Measurements from ENCODE around the gene RPRD1A.
"Not testable (repeated sequence)": the region's sequence is repeated elsewhere in the genome, so short reads cannot be mapped to it uniquely, and the experiment has no call there.

Gene RPRD1A

DNA sequence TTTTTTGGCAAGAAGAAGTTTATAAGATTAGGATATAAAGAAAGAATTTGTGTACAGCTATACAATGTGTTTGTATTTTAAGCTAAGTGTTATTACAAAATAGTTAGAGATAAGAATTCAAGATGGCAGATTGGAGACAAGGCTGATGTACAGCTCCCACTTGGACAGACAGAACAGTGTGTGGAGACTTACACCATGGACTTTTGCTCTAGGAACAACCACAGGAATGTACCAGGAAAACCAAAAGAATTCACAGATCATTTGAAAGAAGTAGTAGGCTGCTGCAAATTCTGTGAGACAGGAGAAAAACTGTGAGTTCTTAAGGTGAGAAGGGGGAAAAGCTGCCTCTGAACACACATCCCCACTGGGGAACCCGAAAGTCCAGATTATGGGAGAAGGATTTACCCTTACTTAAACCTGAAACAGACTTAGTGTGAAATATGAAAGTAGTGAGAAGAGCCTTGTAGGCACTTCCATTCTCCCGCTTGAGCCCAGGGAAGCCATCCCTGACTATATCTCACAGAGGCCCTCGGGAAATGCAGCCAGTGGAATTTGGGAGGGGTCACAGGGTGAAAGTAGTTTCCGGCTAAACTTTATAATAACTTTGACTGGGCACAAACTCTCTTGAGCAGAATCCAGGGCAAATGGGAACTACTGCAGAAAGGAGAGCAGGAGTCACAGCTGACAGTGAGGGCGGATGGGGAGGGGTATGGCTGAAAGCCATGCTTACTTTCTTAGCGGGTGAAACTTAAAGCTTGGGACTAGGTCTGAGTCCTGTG is 11.6 kb upstream of the RPRD1A start:
- Histone ChIP-seq H3K27me3 (ENCODE audit: control insufficient read depth, insufficient read depth, low read length) (no peaks in the 10 kb centered on the region), H3K4me1 (ENCODE audit: control insufficient read depth, insufficient read depth, low read length) (no peaks in the 10 kb centered on the region), H3K9ac (ENCODE audit: low read length) (no peak overlapping the region), H3K36me3 (ENCODE audit: control insufficient read depth, insufficient read depth, low read length) (no peaks in the 10 kb centered on the region), H3K27ac (ENCODE audit: low read depth, low read length) (no peak overlapping the region), H3K4me3 (ENCODE audit: low read depth, low read length) (no peak overlapping the region), H3K9me3 (ENCODE audit: control insufficient read depth, insufficient read depth, low read depth, low read length) (peaks cover 12% of the 10 kb centered on the region)

DNA sequence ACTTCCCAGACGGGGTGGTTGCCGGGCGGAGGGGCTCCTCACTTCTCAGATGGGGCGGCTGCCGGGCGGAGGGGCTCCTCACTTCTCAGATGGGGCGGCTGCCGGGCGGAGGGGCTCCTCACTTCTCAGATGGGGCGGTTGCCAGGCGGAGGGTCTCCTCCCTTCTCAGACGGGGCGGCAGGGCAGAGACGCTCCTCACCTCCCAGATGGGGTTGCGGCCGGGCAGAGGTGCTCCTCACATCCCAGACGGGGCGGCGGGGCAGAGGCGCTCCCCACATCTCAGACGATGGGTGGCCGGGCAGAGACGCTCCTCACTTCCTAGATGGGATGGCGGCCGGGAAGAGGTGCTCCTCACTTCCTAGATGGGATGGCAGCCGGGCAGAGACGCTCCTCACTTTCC is 10.4 kb upstream of the RPRD1A start:
- not testable (repeated sequence) for H3K27me3 ChIP-seq (ENCODE audit: control insufficient read depth, insufficient read depth, low read length); H3K4me3 ChIP-seq (ENCODE audit: low read depth, low read length); H3K9ac ChIP-seq (ENCODE audit: low read length); H3K27ac ChIP-seq (ENCODE audit: low read depth, low read length); H3K36me3 ChIP-seq (ENCODE audit: control insufficient read depth, insufficient read depth, low read length); H3K4me1 ChIP-seq (ENCODE audit: control insufficient read depth, insufficient read depth, low read length)
- H3K9me3 ChIP-seq (ENCODE audit: control insufficient read depth, insufficient read depth, low read depth, low read length), result peaks cover 12% of the 10 kb centered on the region

DNA sequence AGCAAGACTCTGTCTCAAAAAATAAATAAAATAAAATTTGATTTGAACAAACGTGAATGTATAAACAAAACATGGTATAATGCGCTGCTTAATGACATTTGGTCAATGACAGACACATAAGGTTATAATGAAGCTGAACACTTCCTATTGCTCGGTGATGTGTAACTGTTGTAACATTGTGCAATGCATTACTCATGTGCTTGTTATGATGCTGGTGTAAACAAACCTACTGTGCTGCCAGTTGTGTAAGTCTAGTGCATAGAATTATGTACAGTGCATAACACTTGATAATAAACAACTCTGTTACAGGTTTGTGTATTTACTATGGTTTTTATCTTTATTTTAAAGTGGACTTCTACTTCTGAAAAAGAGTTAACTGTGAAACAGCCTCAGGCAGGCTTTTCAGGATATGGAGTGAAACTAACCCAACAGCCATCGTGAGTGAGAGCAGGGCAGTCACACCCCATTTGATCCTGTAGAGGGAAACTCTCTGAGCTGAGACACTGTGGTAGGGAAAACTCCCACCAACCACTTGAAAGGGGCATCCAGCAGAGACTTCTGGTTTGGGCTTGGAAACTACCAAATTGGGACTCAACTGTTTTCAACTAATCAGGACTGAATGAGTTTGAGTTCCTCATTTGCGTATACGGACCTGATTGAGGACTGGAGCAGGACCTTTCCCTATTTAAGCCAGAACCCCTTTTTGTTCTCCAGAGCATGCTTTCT is 8.7 kb upstream of the RPRD1A start:
- Histone ChIP-seq H3K27ac (ENCODE audit: low read depth, low read length) (no peak overlapping the region), H3K4me3 (ENCODE audit: low read depth, low read length) (no peak overlapping the region), H3K4me1 (ENCODE audit: control insufficient read depth, insufficient read depth, low read length) (no peaks in the 10 kb centered on the region), H3K36me3 (ENCODE audit: control insufficient read depth, insufficient read depth, low read length) (no peaks in the 10 kb centered on the region), H3K27me3 (ENCODE audit: control insufficient read depth, insufficient read depth, low read length) (no peaks in the 10 kb centered on the region), H3K9ac (ENCODE audit: low read length) (no peak overlapping the region), H3K9me3 (ENCODE audit: control insufficient read depth, insufficient read depth, low read depth, low read length) (peaks cover 12% of the 10 kb centered on the region)

GRCh38 chr18:36074435-36074834 is 7.1 kb upstream of the RPRD1A start:
- Histone ChIP-seq H3K9ac (ENCODE audit: low read length) (no peak overlapping the region), H3K4me3 (ENCODE audit: low read depth, low read length) (no peak overlapping the region), H3K4me1 (ENCODE audit: control insufficient read depth, insufficient read depth, low read length) (no peaks in the 10 kb centered on the region), H3K27ac (ENCODE audit: low read depth, low read length) (no peak overlapping the region), H3K36me3 (ENCODE audit: control insufficient read depth, insufficient read depth, low read length) (no peaks in the 10 kb centered on the region), H3K9me3 (ENCODE audit: control insufficient read depth, insufficient read depth, low read depth, low read length) (0 out of 2 replicates have a peak, but pooled peaks cover 2% of the 10 kb centered on the region), H3K27me3 (ENCODE audit: control insufficient read depth, insufficient read depth, low read length) (no peaks in the 10 kb centered on the region)

DNA sequence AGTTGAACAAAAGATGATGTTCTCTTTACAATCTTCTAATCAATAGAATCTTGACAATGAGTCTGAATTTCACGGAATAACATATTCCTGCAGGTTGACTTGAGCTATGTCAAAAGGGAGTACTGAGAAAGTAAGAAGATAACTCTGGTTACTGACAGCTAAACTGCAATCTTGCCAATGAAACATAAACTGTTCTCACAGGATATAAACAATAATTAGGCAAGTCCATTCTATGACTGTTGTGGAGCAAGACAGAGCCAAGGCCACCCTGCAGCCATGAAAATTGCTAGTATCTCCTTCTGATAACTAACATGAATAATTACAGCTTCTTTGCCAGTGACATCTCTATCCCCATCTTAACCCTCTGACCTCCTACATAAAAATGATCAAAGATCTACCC is 6.3 kb upstream of the RPRD1A start:
- no peak overlapping the region for H3K9ac ChIP-seq (ENCODE audit: low read length)
- H3K27me3 ChIP-seq (ENCODE audit: control insufficient read depth, insufficient read depth, low read length), result no peaks in the 10 kb centered on the region
- H3K9me3 ChIP-seq (ENCODE audit: control insufficient read depth, insufficient read depth, low read depth, low read length), result no peaks in the 10 kb centered on the region
- H3K27ac ChIP-seq (ENCODE audit: low read depth, low read length), result no peak overlapping the region
- H3K4me3 ChIP-seq (ENCODE audit: low read depth, low read length), result no peak overlapping the region
- H3K36me3 ChIP-seq (ENCODE audit: control insufficient read depth, insufficient read depth, low read length), result no peaks in the 10 kb centered on the region
- no peaks in the 10 kb centered on the region for H3K4me1 ChIP-seq (ENCODE audit: control insufficient read depth, insufficient read depth, low read length)

GRCh38 chr18:36072406-36072805 is 5.0 kb upstream of the RPRD1A start:
- not testable (repeated sequence) for H3K27ac ChIP-seq (ENCODE audit: low read depth, low read length); H3K9me3 ChIP-seq (ENCODE audit: control insufficient read depth, insufficient read depth, low read depth, low read length); H3K36me3 ChIP-seq (ENCODE audit: control insufficient read depth, insufficient read depth, low read length); H3K4me1 ChIP-seq (ENCODE audit: control insufficient read depth, insufficient read depth, low read length); H3K27me3 ChIP-seq (ENCODE audit: control insufficient read depth, insufficient read depth, low read length); H3K9ac ChIP-seq (ENCODE audit: low read length); H3K4me3 ChIP-seq (ENCODE audit: low read depth, low read length)

DNA sequence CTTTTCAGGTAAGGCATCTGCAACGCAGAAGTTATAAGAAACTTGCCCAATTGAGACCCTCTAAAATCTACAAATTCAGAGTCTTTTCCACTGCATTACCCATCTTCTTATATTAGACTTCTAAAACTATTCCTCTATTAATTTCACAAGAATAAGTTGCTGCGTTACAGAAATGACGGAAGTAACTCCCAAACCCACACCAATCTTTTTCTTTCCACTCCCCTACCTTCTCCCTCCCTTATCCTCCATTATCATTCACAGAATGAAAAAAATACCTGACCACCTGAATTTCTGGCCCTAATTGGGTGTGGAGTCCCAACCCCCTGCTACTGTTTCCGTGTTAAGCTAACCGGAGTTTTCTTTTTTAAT is 689 bp downstream of the RPRD1A start:
- Histone ChIP-seq H3K4me3 (ENCODE audit: low read depth, low read length) (peak overlapping the region; percentile 100), H3K27me3 (ENCODE audit: control insufficient read depth, insufficient read depth, low read length) (no peaks in the 10 kb centered on the region), H3K4me1 (ENCODE audit: control insufficient read depth, insufficient read depth, low read length) (no peaks in the 10 kb centered on the region), H3K9me3 (ENCODE audit: control insufficient read depth, insufficient read depth, low read depth, low read length) (peaks cover 5% of the 10 kb centered on the region; the same call in 1 of the 2 replicates), H3K36me3 (ENCODE audit: control insufficient read depth, insufficient read depth, low read length) (peaks cover 4% of the 10 kb centered on the region; the same call in 1 of the 2 replicates), H3K9ac (ENCODE audit: low read length) (peak overlapping the region; percentile 98), H3K27ac (ENCODE audit: low read depth, low read length) (peak overlapping the region; percentile 81)

- peak overlapping the region; percentile 98 for H3K9ac ChIP-seq (ENCODE audit: low read length)
- no peaks in the 10 kb centered on the region for H3K27me3 ChIP-seq (ENCODE audit: control insufficient read depth, insufficient read depth, low read length)
- no peak overlapping the region; the same call in 1 of the 2 replicates for H3K27ac ChIP-seq (ENCODE audit: low read depth, low read length)
- peaks cover 5% of the 10 kb centered on the region; the same call in 1 of the 2 replicates for H3K9me3 ChIP-seq (ENCODE audit: control insufficient read depth, insufficient read depth, low read depth, low read length)
- H3K4me3 ChIP-seq (ENCODE audit: low read depth, low read length), result peak overlapping the region; percentile 100
- peaks cover 4% of the 10 kb centered on the region; the same call in 1 of the 2 replicates for H3K36me3 ChIP-seq (ENCODE audit: control insufficient read depth, insufficient read depth, low read length)
- H3K4me1 ChIP-seq (ENCODE audit: control insufficient read depth, insufficient read depth, low read length), result no peaks in the 10 kb centered on the region
Observed at GRCh38 chr18:36066001-36066400, 1.4 kb downstream of the RPRD1A start.

GRCh38 chr18:36064809-36065079 is 2.6 kb downstream of the RPRD1A start:
- H3K4me1 ChIP-seq (ENCODE audit: control insufficient read depth, insufficient read depth, low read length); H3K9ac ChIP-seq (ENCODE audit: low read length); H3K9me3 ChIP-seq (ENCODE audit: control insufficient read depth, insufficient read depth, low read depth, low read length); H3K36me3 ChIP-seq (ENCODE audit: control insufficient read depth, insufficient read depth, low read length); H3K27me3 ChIP-seq (ENCODE audit: control insufficient read depth, insufficient read depth, low read length); H3K27ac ChIP-seq (ENCODE audit: low read depth, low read length): not testable (repeated sequence)
- 0 out of 2 replicates have a peak overlapping the region, but pooled peaks have one; percentile 100 for H3K4me3 ChIP-seq (ENCODE audit: low read depth, low read length)

- H3K36me3 ChIP-seq (ENCODE audit: control insufficient read depth, insufficient read depth, low read length), result peaks cover 4% of the 10 kb centered on the region; the same call in 1 of the 2 replicates
- no peak overlapping the region for H3K27ac ChIP-seq (ENCODE audit: low read depth, low read length)
- H3K27me3 ChIP-seq (ENCODE audit: control insufficient read depth, insufficient read depth, low read length), result no peaks in the 10 kb centered on the region
- no peaks in the 10 kb centered on the region for H3K4me1 ChIP-seq (ENCODE audit: control insufficient read depth, insufficient read depth, low read length)
- H3K4me3 ChIP-seq (ENCODE audit: low read depth, low read length), result 0 out of 2 replicates have a peak overlapping the region, but pooled peaks have one; percentile 1
- H3K9me3 ChIP-seq (ENCODE audit: control insufficient read depth, insufficient read depth, low read depth, low read length), result peaks cover 5% of the 10 kb centered on the region; the same call in 1 of the 2 replicates
- H3K9ac ChIP-seq (ENCODE audit: low read length), result no peak overlapping the region
Observed at GRCh38 chr18:36064027-36064808, 3.1 kb downstream of the RPRD1A start.

DNA sequence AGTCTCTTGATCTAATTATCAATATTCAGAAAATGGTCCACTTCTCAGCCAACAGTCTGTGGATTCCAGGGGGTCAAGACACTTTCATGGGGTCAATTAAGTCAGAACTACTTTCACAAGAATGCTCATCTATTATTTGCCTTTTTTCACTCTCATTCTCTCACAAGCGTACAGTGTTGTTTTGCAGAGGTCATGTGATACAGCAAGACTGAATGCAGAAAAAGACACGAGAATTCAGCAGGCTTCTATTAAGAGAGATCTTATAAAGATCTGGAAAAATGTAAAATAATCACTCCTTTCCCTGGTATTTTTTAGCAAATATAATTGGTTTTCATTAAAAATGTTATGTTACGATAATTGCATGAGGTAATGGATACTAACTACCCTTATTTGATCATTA is 8.7 kb downstream of the RPRD1A start:
- Histone ChIP-seq H3K36me3 (ENCODE audit: control insufficient read depth, insufficient read depth, low read length) (peaks cover 4% of the 10 kb centered on the region; the same call in 1 of the 2 replicates), H3K4me3 (ENCODE audit: low read depth, low read length) (no peak overlapping the region), H3K9me3 (ENCODE audit: control insufficient read depth, insufficient read depth, low read depth, low read length) (peaks cover 1% of the 10 kb centered on the region; the same call in 1 of the 2 replicates), H3K27ac (ENCODE audit: low read depth, low read length) (no peak overlapping the region), H3K27me3 (ENCODE audit: control insufficient read depth, insufficient read depth, low read length) (no peaks in the 10 kb centered on the region), H3K9ac (ENCODE audit: low read length) (no peak overlapping the region), H3K4me1 (ENCODE audit: control insufficient read depth, insufficient read depth, low read length) (no peaks in the 10 kb centered on the region)

Data from HUES6 (cell line).